HEK293 (cell line): Measurements from ENCODE around the gene ARHGAP32.

Source experiments
- CTCF ChIA-PET: fragments of 350-600 bp; formaldehyde crosslinking; extraction: SDS; loops from one replicate; lab custom pipeline; 2021; ENCODE audit warnings: antibody characterized with exemption; lab: Yijun Ruan, JAX
- POLR2A ChIA-PET: fragments of 300-600 bp; formaldehyde crosslinking; extraction: SDS; loops from one replicate; lab custom pipeline; 2020; ENCODE audit warnings: antibody characterized with exemption, inconsistent platforms; lab: Yijun Ruan, JAX
- H3K27ac ChIP-seq: fragments of 200-500 bp; sonication (Bioruptor generic); 2 replicates; pipeline ENCODE4 v1.5.1; 2014; ENCODE audit warnings: low read depth, low read length, control low read depth, inconsistent platforms; ENCODE audit errors: extremely low read depth
- H3K36me3 ChIP-seq, 2 experiments: fragments of 200-500 bp in 1 of 2; sonication (Bioruptor generic) in 1 of 2; 1 replicate in 1 of 2; 2 replicates in 1 of 2; pipeline ENCODE4 v1.5.1; 2014 to 2017; ENCODE audit warnings: inconsistent platforms in 2 of 2, low read length in 2 of 2; ENCODE audit not compliant: control insufficient read depth in 2 of 2, insufficient read depth in 1 of 2
- H3K4me1 ChIP-seq: fragments of 200-500 bp; sonication (Bioruptor generic); 2 replicates; pipeline ENCODE4 v1.5.1; 2014; ENCODE audit warnings: mild to moderate bottlenecking, low read length, inconsistent platforms; ENCODE audit not compliant: control insufficient read depth, insufficient read depth
- H3K4me3 ChIP-seq: 2 replicates; pipeline ENCODE4 v1.5.1; 2011; ENCODE audit warnings: low read depth, mild to moderate bottlenecking, control low read depth, low read length, moderate library complexity
- H3K9me3 ChIP-seq: fragments of 200-500 bp; sonication (Bioruptor generic); 2 replicates; pipeline ENCODE4 v1.5.1; 2014; ENCODE audit warnings: low read depth, low read length, inconsistent platforms; ENCODE audit not compliant: control insufficient read depth, insufficient read depth
- HOXD13 ChIP-seq: sonication (generic); formaldehyde crosslinking; IDR thresholded peaks from 2 replicates; pipeline ENCODE4 v1.8.0; 2022; ENCODE audit warnings: missing genetic modification reagents, borderline replicate concordance
- ZBTB17 ChIP-seq: fragments of 450-650 bp; formaldehyde crosslinking; IDR thresholded peaks from 2 replicates; pipeline ENCODE4 v1.5.1; 2016; ENCODE audit warnings: missing biosample characterization, missing genetic modification characterization
- ZBTB8A ChIP-seq: fragments of 450-650 bp; formaldehyde crosslinking; IDR thresholded peaks from 2 replicates; pipeline ENCODE4 v1.5.1; 2016; ENCODE audit warnings: missing biosample characterization, missing genetic modification characterization
- ZFHX2 ChIP-seq: fragments of 450-650 bp; formaldehyde crosslinking; conservative IDR thresholded peaks from 2 replicates; pipeline ENCODE4 v1.5.1; 2016; ENCODE audit warnings: missing biosample characterization, missing genetic modification characterization
- ZFP69B ChIP-seq: fragments of 450-650 bp; formaldehyde crosslinking; IDR thresholded peaks from 2 replicates; pipeline ENCODE4 v1.5.1; 2016; ENCODE audit warnings: missing biosample characterization, missing genetic modification characterization
- ZNF121 ChIP-seq: fragments of 450-650 bp; formaldehyde crosslinking; IDR thresholded peaks from 2 replicates; pipeline ENCODE4 v1.5.1; 2016; ENCODE audit warnings: missing biosample characterization, missing genetic modification characterization
- ZNF138 ChIP-seq: fragments of 450-650 bp; formaldehyde crosslinking; IDR thresholded peaks from 2 replicates; pipeline ENCODE4 v1.5.1; 2016; ENCODE audit warnings: missing biosample characterization, missing genetic modification characterization, borderline replicate concordance
- ZNF366 ChIP-seq: fragments of 450-650 bp; formaldehyde crosslinking; conservative IDR thresholded peaks from 2 replicates; pipeline ENCODE4 v1.5.1; 2016; ENCODE audit warnings: missing biosample characterization, missing genetic modification characterization
- ZNF433 ChIP-seq: fragments of 450-650 bp; formaldehyde crosslinking; IDR thresholded peaks from 2 replicates; pipeline ENCODE4 v1.5.1; 2016; ENCODE audit warnings: missing biosample characterization, missing genetic modification characterization, low read depth
- ZNF48 ChIP-seq: fragments of 450-650 bp; formaldehyde crosslinking; IDR thresholded peaks from 2 replicates; pipeline ENCODE4 v1.5.1; 2016; ENCODE audit warnings: missing biosample characterization, missing genetic modification characterization
- ZNF521 ChIP-seq: fragments of 450-650 bp; formaldehyde crosslinking; IDR thresholded peaks from 2 replicates; pipeline ENCODE4 v1.5.1; 2017; ENCODE audit warnings: missing biosample characterization, mild to moderate bottlenecking, missing genetic modification characterization
- ZNF529 ChIP-seq: fragments of 450-650 bp; formaldehyde crosslinking; IDR thresholded peaks from 2 replicates; pipeline ENCODE4 v1.5.1; 2017; ENCODE audit warnings: missing genetic modification characterization, missing biosample characterization; ENCODE audit not compliant: insufficient replicate concordance
- ZNF548 ChIP-seq: fragments of 450-650 bp; formaldehyde crosslinking; IDR thresholded peaks from 2 replicates; pipeline ENCODE4 v1.5.1; 2016; ENCODE audit warnings: missing biosample characterization, missing genetic modification characterization
- ZNF549 ChIP-seq: fragments of 450-650 bp; IDR thresholded peaks from 2 replicates; pipeline ENCODE4 v1.5.1; 2018; ENCODE audit warnings: missing biosample characterization, missing genetic modification characterization, mild to moderate bottlenecking, inconsistent platforms, moderate library complexity
- ZNF560 ChIP-seq: fragments of 450-650 bp; formaldehyde crosslinking; IDR thresholded peaks from 2 replicates; pipeline ENCODE4 v1.5.1; 2017; ENCODE audit warnings: missing biosample characterization, missing genetic modification characterization, borderline replicate concordance
- ZNF571 ChIP-seq: fragments of 450-650 bp; formaldehyde crosslinking; IDR thresholded peaks from 2 replicates; pipeline ENCODE4 v1.5.0; 2017; ENCODE audit warnings: missing biosample characterization, missing genetic modification characterization
- ZNF585B ChIP-seq: fragments of 450-650 bp; formaldehyde crosslinking; IDR thresholded peaks from 2 replicates; pipeline ENCODE4 v1.5.1; 2016; ENCODE audit warnings: missing biosample characterization, missing genetic modification characterization
- ZNF600 ChIP-seq: fragments of 450-650 bp; formaldehyde crosslinking; IDR thresholded peaks from 2 replicates; pipeline ENCODE4 v1.5.1; 2016; ENCODE audit warnings: missing biosample characterization, missing genetic modification characterization
- ZNF747 ChIP-seq: fragments of 450-650 bp; formaldehyde crosslinking; IDR thresholded peaks from 2 replicates; pipeline ENCODE4 v1.5.1; 2016; ENCODE audit warnings: missing biosample characterization, missing genetic modification characterization
- ZNF791 ChIP-seq: fragments of 450-650 bp; formaldehyde crosslinking; IDR thresholded peaks from 2 replicates; pipeline ENCODE4 v1.5.1; 2016; ENCODE audit warnings: missing biosample characterization, missing genetic modification characterization
- ZNF843 ChIP-seq: fragments of 450-650 bp; formaldehyde crosslinking; IDR thresholded peaks from 2 replicates; pipeline ENCODE4 v1.5.1; 2016; ENCODE audit warnings: missing biosample characterization, missing genetic modification characterization
- TF ChIP-seq, protein P1 (sequence below): fragments of 450-650 bp; formaldehyde crosslinking; IDR thresholded peaks from 2 replicates; pipeline ENCODE4 v1.5.1; 2016; ENCODE audit warnings: missing biosample characterization, missing genetic modification characterization
- TF ChIP-seq, protein P2 (sequence below): fragments of 450-650 bp; formaldehyde crosslinking; IDR thresholded peaks from 2 replicates; pipeline ENCODE4 v1.5.1; 2016; ENCODE audit warnings: missing biosample characterization, missing genetic modification characterization
- TF ChIP-seq, protein P3 (sequence below): fragments of 450-650 bp; formaldehyde crosslinking; IDR thresholded peaks from 2 replicates; pipeline ENCODE4 v1.5.1; 2016; ENCODE audit warnings: missing biosample characterization, missing genetic modification characterization
- TF ChIP-seq, protein P4 (sequence below): fragments of 450-650 bp; formaldehyde crosslinking; IDR thresholded peaks from 2 replicates; pipeline ENCODE4 v1.5.1; 2017; ENCODE audit warnings: missing biosample characterization, missing genetic modification characterization
- TF ChIP-seq, protein P5 (sequence below): fragments of 450-650 bp; formaldehyde crosslinking; IDR thresholded peaks from 2 replicates; pipeline ENCODE4 v1.5.1; 2016; ENCODE audit warnings: missing biosample characterization, missing genetic modification characterization
- TF ChIP-seq, protein P6 (sequence below): fragments of 450-650 bp; IDR thresholded peaks from 2 replicates; pipeline ENCODE4 v1.5.1; 2018; ENCODE audit warnings: missing biosample characterization, mild to moderate bottlenecking, missing genetic modification characterization
- TF ChIP-seq, protein P7 (sequence below): fragments of 450-650 bp; formaldehyde crosslinking; IDR thresholded peaks from 2 replicates; pipeline ENCODE4 v1.5.1; 2016; ENCODE audit warnings: missing biosample characterization, missing genetic modification characterization

ARHGAP32 gene

DNA sequence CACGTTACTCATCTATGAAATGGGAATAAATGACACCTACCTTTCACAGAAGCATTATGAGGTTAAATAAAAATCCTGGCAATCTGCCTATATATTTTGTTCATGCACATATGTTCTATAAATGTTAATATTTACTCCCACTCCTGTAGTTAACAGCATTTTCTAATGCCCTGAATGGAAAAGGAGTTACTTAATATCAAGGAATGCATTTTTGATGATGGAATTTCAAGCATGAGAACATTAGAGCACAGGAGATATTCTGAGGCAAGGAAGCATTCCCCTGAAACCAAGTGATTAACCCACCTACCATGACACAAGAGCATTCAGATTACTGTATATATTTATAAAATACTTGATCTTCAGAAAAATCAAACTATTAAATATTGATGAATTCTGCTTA lies 102.1 kb downstream of the ARHGAP32 start:
- TF ChIP-seq ZFHX2, result no peak
- TF ChIP-seq ZNF366 (tag by site-specific recombination), result no peak
- TF ChIP-seq, protein P1, sequence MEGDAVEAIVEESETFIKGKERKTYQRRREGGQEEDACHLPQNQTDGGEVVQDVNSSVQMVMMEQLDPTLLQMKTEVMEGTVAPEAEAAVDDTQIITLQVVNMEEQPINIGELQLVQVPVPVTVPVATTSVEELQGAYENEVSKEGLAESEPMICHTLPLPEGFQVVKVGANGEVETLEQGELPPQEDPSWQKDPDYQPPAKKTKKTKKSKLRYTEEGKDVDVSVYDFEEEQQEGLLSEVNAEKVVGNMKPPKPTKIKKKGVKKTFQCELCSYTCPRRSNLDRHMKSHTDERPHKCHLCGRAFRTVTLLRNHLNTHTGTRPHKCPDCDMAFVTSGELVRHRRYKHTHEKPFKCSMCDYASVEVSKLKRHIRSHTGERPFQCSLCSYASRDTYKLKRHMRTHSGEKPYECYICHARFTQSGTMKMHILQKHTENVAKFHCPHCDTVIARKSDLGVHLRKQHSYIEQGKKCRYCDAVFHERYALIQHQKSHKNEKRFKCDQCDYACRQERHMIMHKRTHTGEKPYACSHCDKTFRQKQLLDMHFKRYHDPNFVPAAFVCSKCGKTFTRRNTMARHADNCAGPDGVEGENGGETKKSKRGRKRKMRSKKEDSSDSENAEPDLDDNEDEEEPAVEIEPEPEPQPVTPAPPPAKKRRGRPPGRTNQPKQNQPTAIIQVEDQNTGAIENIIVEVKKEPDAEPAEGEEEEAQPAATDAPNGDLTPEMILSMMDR (tag by site-specific recombination), result no peak
- TF ChIP-seq ZNF529 (tag by site-specific recombination), result no peak
- no peak for TF ChIP-seq ZNF747 (tag by site-specific recombination)
- no peak for TF ChIP-seq ZNF560 (tag by site-specific recombination)
- no peak for TF ChIP-seq ZNF548 (tag by site-specific recombination)
- TF ChIP-seq ZBTB8A (tag by site-specific recombination), result no peak
- TF ChIP-seq, protein P2, sequence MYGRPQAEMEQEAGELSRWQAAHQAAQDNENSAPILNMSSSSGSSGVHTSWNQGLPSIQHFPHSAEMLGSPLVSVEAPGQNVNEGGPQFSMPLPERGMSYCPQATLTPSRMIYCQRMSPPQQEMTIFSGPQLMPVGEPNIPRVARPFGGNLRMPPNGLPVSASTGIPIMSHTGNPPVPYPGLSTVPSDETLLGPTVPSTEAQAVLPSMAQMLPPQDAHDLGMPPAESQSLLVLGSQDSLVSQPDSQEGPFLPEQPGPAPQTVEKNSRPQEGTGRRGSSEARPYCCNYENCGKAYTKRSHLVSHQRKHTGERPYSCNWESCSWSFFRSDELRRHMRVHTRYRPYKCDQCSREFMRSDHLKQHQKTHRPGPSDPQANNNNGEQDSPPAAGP (tag by site-specific recombination), result no peak
- no peak for TF ChIP-seq HOXD13 (CRISPR knock-in tag)
- no peak for TF ChIP-seq ZNF433 (tag by site-specific recombination)
- TF ChIP-seq, protein P3, sequence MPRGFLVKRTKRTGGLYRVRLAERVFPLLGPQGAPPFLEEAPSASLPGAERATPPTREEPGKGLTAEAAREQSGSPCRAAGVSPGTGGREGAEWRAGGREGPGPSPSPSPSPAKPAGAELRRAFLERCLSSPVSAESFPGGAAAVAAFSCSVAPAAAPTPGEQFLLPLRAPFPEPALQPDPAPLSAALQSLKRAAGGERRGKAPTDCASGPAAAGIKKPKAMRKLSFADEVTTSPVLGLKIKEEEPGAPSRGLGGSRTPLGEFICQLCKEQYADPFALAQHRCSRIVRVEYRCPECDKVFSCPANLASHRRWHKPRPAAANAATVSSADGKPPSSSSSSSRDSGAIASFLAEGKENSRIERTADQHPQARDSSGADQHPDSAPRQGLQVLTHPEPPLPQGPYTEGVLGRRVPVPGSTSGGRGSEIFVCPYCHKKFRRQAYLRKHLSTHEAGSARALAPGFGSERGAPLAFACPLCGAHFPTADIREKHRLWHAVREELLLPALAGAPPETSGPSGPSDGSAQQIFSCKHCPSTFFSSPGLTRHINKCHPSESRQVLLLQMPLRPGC, result no peak
- TF ChIP-seq ZNF585B (tag by site-specific recombination), result no peak
- no peak for TF ChIP-seq ZNF549
- TF ChIP-seq ZNF843, result no peak
- no peaks in the 10 kb centered on the region for H3K36me3 ChIP-seq
- H3K27ac ChIP-seq, result no peak overlapping the region
- CTCF ChIA-PET, result interaction anchor here (1.0 kb wide), 1 partner anchor 133 kb away, joined by 3 read pairs; no protein-coding TSS in a partner anchor
- POLR2A ChIA-PET, result no interaction called here
- H3K4me1 ChIP-seq, result no peaks in the 10 kb centered on the region
- H3K9me3 ChIP-seq, result no peaks in the 10 kb centered on the region
- no peak overlapping the region for H3K4me3 ChIP-seq

DNA sequence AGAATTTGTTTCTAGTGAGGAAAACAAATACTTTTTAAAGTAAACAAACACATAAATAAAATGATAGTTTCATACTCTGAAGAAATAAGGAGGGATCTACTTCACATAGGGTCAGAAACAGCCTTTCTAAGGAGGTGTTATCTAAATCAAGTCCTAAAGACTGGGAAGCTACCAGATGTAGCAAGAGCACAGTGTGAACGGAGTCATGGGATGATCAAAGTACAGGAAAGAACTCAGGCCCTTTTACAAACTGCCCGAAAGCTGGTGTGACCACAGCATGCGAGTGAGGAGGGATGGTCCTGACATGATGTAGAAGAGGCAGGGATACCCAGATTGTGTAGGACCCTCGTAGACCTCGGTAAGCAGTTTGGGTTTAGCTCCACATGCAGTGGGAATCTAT lies 102.8 kb downstream of the ARHGAP32 start:
- H3K27ac ChIP-seq, result no peak overlapping the region
- ChIA-PET POLR2A (no interaction called here), CTCF (interaction anchor here (1.0 kb wide), 1 partner anchor 133 kb away, joined by 3 read pairs; no protein-coding TSS in a partner anchor)
- no peaks in the 10 kb centered on the region for H3K9me3 ChIP-seq
- no peaks in the 10 kb centered on the region for H3K4me1 ChIP-seq
- H3K36me3 ChIP-seq, result no peaks in the 10 kb centered on the region
- no peak overlapping the region for H3K4me3 ChIP-seq
- TF ChIP-seq ZNF571 (tag by site-specific recombination) (no peak), ZNF600 (no peak), ZNF521 (tag by site-specific recombination) (no peak), ZNF138 (tag by site-specific recombination) (no peak), ZBTB17 (tag by site-specific recombination) (no peak), ZNF121 (no peak), ZFP69B (tag by site-specific recombination) (no peak), ZNF791 (tag by site-specific recombination) (no peak), ZNF48 (tag by site-specific recombination) (no peak)
- TF ChIP-seq, protein P4, sequence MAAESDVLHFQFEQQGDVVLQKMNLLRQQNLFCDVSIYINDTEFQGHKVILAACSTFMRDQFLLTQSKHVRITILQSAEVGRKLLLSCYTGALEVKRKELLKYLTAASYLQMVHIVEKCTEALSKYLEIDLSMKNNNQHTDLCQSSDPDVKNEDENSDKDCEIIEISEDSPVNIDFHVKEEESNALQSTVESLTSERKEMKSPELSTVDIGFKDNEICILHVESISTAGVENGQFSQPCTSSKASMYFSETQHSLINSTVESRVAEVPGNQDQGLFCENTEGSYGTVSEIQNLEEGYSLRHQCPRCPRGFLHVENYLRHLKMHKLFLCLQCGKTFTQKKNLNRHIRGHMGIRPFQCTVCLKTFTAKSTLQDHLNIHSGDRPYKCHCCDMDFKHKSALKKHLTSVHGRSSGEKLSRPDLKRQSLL (tag by site-specific recombination), result no peak
- TF ChIP-seq, protein P5, sequence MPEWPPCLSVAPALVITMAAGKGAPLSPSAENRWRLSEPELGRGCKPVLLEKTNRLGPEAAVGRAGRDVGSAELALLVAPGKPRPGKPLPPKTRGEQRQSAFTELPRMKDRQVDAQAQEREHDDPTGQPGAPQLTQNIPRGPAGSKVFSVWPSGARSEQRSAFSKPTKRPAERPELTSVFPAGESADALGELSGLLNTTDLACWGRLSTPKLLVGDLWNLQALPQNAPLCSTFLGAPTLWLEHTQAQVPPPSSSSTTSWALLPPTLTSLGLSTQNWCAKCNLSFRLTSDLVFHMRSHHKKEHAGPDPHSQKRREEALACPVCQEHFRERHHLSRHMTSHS (tag by site-specific recombination), result no peak
- TF ChIP-seq, protein P6, sequence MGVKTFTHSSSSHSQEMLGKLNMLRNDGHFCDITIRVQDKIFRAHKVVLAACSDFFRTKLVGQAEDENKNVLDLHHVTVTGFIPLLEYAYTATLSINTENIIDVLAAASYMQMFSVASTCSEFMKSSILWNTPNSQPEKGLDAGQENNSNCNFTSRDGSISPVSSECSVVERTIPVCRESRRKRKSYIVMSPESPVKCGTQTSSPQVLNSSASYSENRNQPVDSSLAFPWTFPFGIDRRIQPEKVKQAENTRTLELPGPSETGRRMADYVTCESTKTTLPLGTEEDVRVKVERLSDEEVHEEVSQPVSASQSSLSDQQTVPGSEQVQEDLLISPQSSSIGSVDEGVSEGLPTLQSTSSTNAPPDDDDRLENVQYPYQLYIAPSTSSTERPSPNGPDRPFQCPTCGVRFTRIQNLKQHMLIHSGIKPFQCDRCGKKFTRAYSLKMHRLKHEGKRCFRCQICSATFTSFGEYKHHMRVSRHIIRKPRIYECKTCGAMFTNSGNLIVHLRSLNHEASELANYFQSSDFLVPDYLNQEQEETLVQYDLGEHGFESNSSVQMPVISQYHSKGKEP, result no peak
- TF ChIP-seq, protein P7, sequence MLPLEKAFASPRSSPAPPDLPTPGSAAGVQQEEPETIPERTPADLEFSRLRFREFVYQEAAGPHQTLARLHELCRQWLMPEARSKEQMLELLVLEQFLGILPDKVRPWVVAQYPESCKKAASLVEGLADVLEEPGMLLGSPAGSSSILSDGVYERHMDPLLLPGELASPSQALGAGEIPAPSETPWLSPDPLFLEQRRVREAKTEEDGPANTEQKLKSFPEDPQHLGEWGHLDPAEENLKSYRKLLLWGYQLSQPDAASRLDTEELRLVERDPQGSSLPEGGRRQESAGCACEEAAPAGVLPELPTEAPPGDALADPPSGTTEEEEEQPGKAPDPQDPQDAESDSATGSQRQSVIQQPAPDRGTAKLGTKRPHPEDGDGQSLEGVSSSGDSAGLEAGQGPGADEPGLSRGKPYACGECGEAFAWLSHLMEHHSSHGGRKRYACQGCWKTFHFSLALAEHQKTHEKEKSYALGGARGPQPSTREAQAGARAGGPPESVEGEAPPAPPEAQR, result no peak
